ENCODE results near the gene SH3RF3. TPM values are rescaled to one million over a fixed set of nuclear protein-coding genes. Genes with fewer than 3 reads are reported as not detected.

Gene SH3RF3
- total RNA-seq, 1 donor from 2014 or later, result 2.1 TPM

DNA sequence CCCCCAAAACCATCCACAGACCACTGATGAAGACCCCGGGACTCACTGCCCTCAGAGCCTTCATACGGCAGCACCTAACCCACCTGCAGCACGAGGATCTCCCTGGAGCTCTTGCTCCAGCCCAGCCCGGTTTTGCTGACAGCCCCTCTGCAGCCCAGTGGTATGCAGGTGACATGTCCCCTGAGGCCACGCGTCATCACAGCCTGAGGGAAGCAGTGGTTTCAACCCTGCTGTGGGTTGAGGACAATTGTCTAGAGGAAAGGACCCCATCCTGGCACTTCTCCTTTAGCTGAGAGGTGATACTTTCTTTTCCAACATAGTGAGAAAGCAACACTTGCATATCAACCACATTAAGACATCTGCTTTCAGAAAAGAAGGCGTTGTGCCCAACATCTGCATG lies 350.8 kb downstream of the SH3RF3 start:
- Histone ChIP-seq H3K4me1 (ENCODE audit: control insufficient read depth in 3 of 3, insufficient read depth in 3 of 3, low read length in 3 of 3) (peaks cover 54 to 66% (median 59%) of the 10 kb centered on the region in 3 donors), H3K27ac (ENCODE audit: low read depth, low read length) (no peak overlapping the region)

DNA sequence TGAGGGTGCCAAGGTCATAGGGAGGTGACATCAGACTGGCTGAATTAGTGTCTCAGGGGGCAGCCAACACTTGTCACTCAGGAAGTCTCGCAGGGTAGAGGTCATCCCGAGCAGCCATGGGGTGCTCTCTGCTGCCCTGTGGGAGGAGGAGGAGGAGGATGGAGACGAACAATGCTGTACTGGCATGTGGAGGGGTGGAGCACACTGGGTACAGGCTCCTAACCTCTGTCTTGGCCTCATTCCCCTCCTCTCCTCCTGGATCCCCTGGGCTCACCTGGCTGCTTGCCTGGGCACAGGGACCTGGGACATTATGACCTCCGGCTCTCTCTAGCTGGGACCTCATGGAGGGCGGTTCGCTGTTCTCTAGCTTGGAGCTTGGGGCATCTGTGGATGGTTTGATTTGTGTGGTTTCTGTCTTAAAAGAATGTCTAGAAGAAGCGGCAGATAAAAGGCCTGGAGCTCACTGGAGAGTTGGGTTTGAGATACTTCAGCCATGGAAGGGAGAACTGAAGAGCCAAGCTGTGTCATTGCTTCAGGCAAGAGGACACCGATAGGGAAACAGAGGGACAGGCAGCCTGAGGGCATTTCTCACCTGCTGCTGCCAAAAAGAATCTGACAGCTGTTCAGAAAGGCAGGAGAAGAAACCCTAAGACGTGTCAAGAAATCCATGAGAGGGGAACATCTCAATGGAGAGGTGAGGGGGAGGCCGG lies 351.6 kb downstream of the SH3RF3 start:
- Histone ChIP-seq H3K9ac (ENCODE audit: low read depth in 1 of 3, low read length in 3 of 3) (no peak overlapping the region), H3K4me1 (ENCODE audit: control insufficient read depth in 3 of 3, insufficient read depth in 3 of 3, low read length in 3 of 3) (peaks cover 49 to 61% (median 55%) of the 10 kb centered on the region in 3 donors), H3K9me3 (ENCODE audit: control insufficient read depth in 3 of 3, low read length in 3 of 3) (peaks cover 0 to 2% (median 0%) of the 10 kb centered on the region in 3 donors), H3K36me3 (ENCODE audit: control insufficient read depth in 3 of 3, insufficient read depth in 3 of 3, low read length in 3 of 3) (no peaks in the 10 kb centered on the region), H3K27ac (ENCODE audit: low read depth, low read length) (peak overlapping the region; percentile 10), H3K4me3 (ENCODE audit: low read length in 3 of 3) (no peak overlapping the region), H3K27me3 (ENCODE audit: control insufficient read depth in 3 of 3, insufficient read depth in 3 of 3, low read length in 3 of 3) (no peaks in the 10 kb centered on the region)

More for the DNA sequence above, 350.8 kb downstream of the SH3RF3 start:
- Histone ChIP-seq H3K9ac (ENCODE audit: low read depth in 1 of 3, low read length in 3 of 3) (peak overlapping the region in 1 of 3 donors; percentile 1), H3K36me3 (ENCODE audit: control insufficient read depth in 3 of 3, insufficient read depth in 3 of 3, low read length in 3 of 3) (no peaks in the 10 kb centered on the region), H3K9me3 (ENCODE audit: control insufficient read depth in 3 of 3, low read length in 3 of 3) (peaks cover 0 to 2% (median 0%) of the 10 kb centered on the region in 3 donors), H3K4me3 (ENCODE audit: low read length in 3 of 3) (peak overlapping the region in 1 of 3 donors; percentile 7), H3K27me3 (ENCODE audit: control insufficient read depth in 3 of 3, insufficient read depth in 3 of 3, low read length in 3 of 3) (no peaks in the 10 kb centered on the region)

DNA sequence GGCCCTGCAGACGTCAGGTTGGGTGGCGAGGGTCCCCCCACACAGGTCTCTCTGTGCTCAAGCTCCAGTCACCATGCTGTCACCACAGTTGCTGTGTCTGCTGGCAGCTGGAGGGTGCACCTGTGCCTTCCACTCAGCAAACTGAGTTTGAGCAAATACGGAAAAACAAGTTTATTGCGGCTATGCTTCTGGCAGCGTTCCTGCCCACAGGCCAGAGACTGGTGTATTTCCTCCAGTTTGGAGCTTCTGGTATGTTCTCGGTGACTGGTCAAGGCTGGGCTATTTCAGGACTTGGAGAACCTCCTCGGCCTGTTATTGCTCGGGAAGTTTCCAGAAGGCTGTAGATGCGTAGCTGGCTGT lies 352.2 kb downstream of the SH3RF3 start:
- Histone ChIP-seq H3K27me3 (ENCODE audit: control insufficient read depth in 3 of 3, insufficient read depth in 3 of 3, low read length in 3 of 3) (no peaks in the 10 kb centered on the region), H3K4me3 (ENCODE audit: low read length in 3 of 3) (peak overlapping the region in 1 of 3 donors; percentile 13), H3K36me3 (ENCODE audit: control insufficient read depth in 3 of 3, insufficient read depth in 3 of 3, low read length in 3 of 3) (no peaks in the 10 kb centered on the region), H3K4me1 (ENCODE audit: control insufficient read depth in 3 of 3, insufficient read depth in 3 of 3, low read length in 3 of 3) (peaks cover 45 to 55% (median 50%) of the 10 kb centered on the region in 3 donors), H3K27ac (ENCODE audit: low read depth, low read length) (peak overlapping the region; percentile 10), H3K9ac (ENCODE audit: low read depth in 1 of 3, low read length in 3 of 3) (no peak overlapping the region), H3K9me3 (ENCODE audit: control insufficient read depth in 3 of 3, low read length in 3 of 3) (peaks cover 0 to 2% (median 0%) of the 10 kb centered on the region in 3 donors)

DNA sequence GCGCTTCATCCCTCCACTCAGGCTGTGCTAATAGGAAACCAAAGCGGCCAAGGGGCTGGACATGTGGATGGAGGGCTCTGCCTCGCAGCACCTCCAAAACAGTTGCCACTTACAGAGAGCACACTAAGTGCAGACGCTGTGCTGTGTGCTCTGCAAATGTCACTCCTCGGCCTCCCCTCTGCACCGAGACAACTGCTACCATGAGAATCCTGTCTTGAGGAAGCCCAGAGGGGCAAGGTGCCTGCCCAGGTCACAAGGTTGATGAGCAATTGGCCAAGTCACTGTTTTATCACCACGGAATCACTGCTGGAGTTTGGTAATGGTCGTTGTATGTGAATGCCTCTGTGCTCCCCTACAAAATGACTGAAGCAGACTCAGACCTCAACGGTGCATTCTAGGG lies 352.6 kb downstream of the SH3RF3 start:
- Histone ChIP-seq H3K36me3 (ENCODE audit: control insufficient read depth in 3 of 3, insufficient read depth in 3 of 3, low read length in 3 of 3) (no peaks in the 10 kb centered on the region), H3K9me3 (ENCODE audit: control insufficient read depth in 3 of 3, low read length in 3 of 3) (peaks cover 0 to 2% (median 0%) of the 10 kb centered on the region in 3 donors), H3K4me1 (ENCODE audit: control insufficient read depth in 3 of 3, insufficient read depth in 3 of 3, low read length in 3 of 3) (peaks cover 44 to 52% (median 48%) of the 10 kb centered on the region in 3 donors), H3K9ac (ENCODE audit: low read depth in 1 of 3, low read length in 3 of 3) (no peak overlapping the region), H3K27ac (ENCODE audit: low read depth, low read length) (peak overlapping the region; percentile 10), H3K4me3 (ENCODE audit: low read length in 3 of 3) (peak overlapping the region in 1 of 3 donors; percentile 13), H3K27me3 (ENCODE audit: control insufficient read depth in 3 of 3, insufficient read depth in 3 of 3, low read length in 3 of 3) (no peaks in the 10 kb centered on the region)

DNA sequence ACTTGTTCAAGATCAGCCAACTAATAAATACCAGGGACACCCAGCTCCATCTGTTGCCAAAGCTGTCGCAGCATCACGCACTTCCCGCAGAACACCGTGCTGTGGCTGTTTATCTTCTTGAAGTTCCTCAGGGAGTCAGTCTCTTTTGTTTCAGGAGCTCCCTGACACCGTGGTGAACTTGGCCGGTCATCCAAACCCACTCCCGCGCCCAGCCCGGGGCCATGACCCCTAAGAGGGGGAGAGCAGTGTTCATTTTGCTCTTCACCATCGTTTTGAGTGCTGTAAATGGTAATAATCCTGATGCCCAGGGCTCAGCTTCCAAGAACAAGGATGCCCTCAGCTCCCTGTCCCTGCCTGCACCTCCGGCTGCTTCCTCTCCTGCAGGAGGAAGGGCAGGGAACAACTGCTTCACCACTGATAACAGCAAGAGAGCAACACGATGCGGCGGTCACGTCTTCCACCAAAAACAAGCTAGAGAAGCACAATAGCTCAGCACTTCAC lies 353.4 kb downstream of the SH3RF3 start:
- H3K27ac ChIP-seq (ENCODE audit: low read depth, low read length), result no peak overlapping the region
- peaks cover 44 to 52% (median 48%) of the 10 kb centered on the region in 3 donors for H3K4me1 ChIP-seq (ENCODE audit: control insufficient read depth in 3 of 3, insufficient read depth in 3 of 3, low read length in 3 of 3)
- no peaks in the 10 kb centered on the region for H3K36me3 ChIP-seq (ENCODE audit: control insufficient read depth in 3 of 3, insufficient read depth in 3 of 3, low read length in 3 of 3)
- H3K9me3 ChIP-seq (ENCODE audit: control insufficient read depth in 3 of 3, low read length in 3 of 3), result peaks cover 0 to 2% (median 0%) of the 10 kb centered on the region in 3 donors
- H3K4me3 ChIP-seq (ENCODE audit: low read length in 3 of 3), result no peak overlapping the region
- peak overlapping the region in 1 of 3 donors; percentile 9 for H3K9ac ChIP-seq (ENCODE audit: low read depth in 1 of 3, low read length in 3 of 3)
- no peaks in the 10 kb centered on the region for H3K27me3 ChIP-seq (ENCODE audit: control insufficient read depth in 3 of 3, insufficient read depth in 3 of 3, low read length in 3 of 3)

DNA sequence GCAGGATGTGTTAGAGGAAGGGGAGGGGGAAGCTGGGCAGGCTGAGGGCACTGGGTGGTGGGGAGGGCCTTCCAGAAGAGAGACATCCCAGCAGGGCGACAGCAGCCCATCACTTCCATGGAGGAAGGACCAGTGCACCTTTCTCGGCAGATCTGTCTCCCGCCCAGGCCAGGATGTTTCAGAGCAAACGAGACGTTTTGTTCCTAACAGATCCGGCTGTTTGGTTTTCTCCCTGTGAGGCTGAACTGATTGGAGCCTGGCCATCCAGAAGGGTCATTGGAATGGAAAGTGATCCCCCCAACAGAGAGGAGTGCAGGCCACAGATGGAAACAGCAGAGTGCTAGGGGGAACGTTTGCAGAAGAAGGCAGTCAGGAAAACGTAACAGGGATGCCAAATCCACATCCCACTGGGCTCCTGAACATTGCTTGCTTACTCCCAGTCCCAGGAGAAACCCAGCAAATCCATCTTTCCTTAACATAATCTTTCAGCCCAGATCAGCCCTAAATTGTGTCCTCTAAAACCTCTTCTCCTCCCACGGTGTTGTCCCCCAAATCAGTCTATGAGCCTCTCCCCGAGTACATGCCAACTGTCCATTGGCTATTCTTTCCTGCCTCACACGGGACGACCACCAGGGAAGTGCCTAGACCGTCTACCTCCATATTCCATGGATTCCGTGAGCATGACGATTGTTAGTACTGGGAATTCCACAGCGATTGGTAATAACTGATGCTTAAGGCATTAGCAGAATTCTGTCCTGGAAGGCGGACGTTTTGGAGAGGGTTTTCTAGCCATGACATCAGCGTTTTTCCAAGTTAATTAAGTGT lies 357.9 kb downstream of the SH3RF3 start:
- Histone ChIP-seq H3K9ac (ENCODE audit: low read depth in 1 of 3, low read length in 3 of 3) (no peak overlapping the region), H3K4me1 (ENCODE audit: control insufficient read depth in 3 of 3, insufficient read depth in 3 of 3, low read length in 3 of 3) (peaks cover 16 to 19% (median 18%) of the 10 kb centered on the region in 3 donors), H3K27me3 (ENCODE audit: control insufficient read depth in 3 of 3, insufficient read depth in 3 of 3, low read length in 3 of 3) (no peaks in the 10 kb centered on the region), H3K36me3 (ENCODE audit: control insufficient read depth in 3 of 3, insufficient read depth in 3 of 3, low read length in 3 of 3) (peaks cover 0 to 6% (median 3%) of the 10 kb centered on the region in 3 donors), H3K27ac (ENCODE audit: low read depth, low read length) (no peak overlapping the region), H3K9me3 (ENCODE audit: control insufficient read depth in 3 of 3, low read length in 3 of 3) (no peaks in the 10 kb centered on the region), H3K4me3 (ENCODE audit: low read length in 3 of 3) (no peak overlapping the region)

DNA sequence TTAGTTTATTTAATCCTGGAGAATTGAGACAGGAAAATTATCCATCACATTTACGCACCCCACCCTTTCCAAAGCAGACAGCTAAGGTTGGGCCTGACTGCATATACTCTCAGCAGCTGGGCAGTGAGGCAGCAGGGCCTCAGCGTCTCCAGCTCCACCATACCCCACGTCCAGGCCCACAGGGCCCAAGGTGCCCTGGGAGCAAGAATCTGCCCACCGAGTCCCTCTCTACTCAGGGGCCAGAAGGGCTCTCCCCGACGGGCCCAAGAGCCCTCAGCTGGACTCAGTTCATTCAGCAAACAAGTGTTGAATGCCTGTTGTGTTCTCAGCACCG lies 358.5 kb downstream of the SH3RF3 start:
- H3K4me3 ChIP-seq (ENCODE audit: low read length in 3 of 3), result no peak overlapping the region
- no peaks in the 10 kb centered on the region for H3K27me3 ChIP-seq (ENCODE audit: control insufficient read depth in 3 of 3, insufficient read depth in 3 of 3, low read length in 3 of 3)
- H3K9me3 ChIP-seq (ENCODE audit: control insufficient read depth in 3 of 3, low read length in 3 of 3), result no peaks in the 10 kb centered on the region
- peaks cover under 1 to 8% (median 6%) of the 10 kb centered on the region in 3 donors for H3K36me3 ChIP-seq (ENCODE audit: control insufficient read depth in 3 of 3, insufficient read depth in 3 of 3, low read length in 3 of 3)
- peaks cover 13 to 15% (median 14%) of the 10 kb centered on the region in 3 donors for H3K4me1 ChIP-seq (ENCODE audit: control insufficient read depth in 3 of 3, insufficient read depth in 3 of 3, low read length in 3 of 3)
- no peak overlapping the region for H3K27ac ChIP-seq (ENCODE audit: low read depth, low read length)
- H3K9ac ChIP-seq (ENCODE audit: low read depth in 1 of 3, low read length in 3 of 3), result no peak overlapping the region

DNA sequence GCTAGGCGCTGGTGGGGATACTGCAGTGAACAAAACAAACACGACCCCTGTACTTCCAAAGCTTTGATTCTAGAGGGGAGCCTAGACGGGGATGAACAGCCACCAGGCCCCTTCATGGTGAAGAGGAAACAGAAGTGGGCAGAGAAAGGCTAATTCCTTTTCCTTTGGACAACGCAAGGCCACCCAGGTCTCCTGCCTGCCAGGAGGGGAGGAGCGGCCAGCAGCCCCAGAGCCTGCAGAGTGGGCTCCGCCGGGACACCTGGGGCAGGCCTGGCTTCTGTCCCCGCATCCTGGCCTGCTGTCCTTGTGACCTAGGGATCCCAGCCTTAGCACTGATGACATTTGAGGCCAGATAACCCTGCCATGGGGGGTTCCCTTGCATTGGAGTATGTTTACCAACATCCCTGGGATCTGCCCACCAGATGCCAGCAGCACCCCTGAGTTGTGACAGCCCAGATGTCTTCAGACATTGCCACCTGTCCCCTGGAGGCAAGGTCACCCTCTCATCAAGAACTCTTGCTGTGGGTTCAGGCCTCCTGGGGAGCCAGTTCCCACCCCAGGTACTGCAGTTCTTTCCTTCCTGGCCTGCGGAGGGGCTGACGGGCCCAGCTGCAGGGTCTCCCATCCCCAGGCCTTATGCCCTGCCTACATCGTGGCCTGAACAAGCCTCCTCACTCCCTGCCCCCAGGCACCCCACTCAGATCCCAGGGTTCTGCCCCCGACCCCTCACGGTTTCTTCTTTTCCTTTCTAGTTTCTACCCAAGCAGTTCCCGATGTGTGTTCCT lies 359.1 kb downstream of the SH3RF3 start:
- Histone ChIP-seq H3K36me3 (ENCODE audit: control insufficient read depth in 3 of 3, insufficient read depth in 3 of 3, low read length in 3 of 3) (peaks cover 4 to 11% (median 10%) of the 10 kb centered on the region in 3 donors), H3K27ac (ENCODE audit: low read depth, low read length) (no peak overlapping the region), H3K9ac (ENCODE audit: low read depth in 1 of 3, low read length in 3 of 3) (no peak overlapping the region), H3K4me3 (ENCODE audit: low read length in 3 of 3) (no peak overlapping the region), H3K27me3 (ENCODE audit: control insufficient read depth in 3 of 3, insufficient read depth in 3 of 3, low read length in 3 of 3) (no peaks in the 10 kb centered on the region), H3K4me1 (ENCODE audit: control insufficient read depth in 3 of 3, insufficient read depth in 3 of 3, low read length in 3 of 3) (peaks cover 8 to 14% (median 10%) of the 10 kb centered on the region in 3 donors), H3K9me3 (ENCODE audit: control insufficient read depth in 3 of 3, low read length in 3 of 3) (no peaks in the 10 kb centered on the region)

DNA sequence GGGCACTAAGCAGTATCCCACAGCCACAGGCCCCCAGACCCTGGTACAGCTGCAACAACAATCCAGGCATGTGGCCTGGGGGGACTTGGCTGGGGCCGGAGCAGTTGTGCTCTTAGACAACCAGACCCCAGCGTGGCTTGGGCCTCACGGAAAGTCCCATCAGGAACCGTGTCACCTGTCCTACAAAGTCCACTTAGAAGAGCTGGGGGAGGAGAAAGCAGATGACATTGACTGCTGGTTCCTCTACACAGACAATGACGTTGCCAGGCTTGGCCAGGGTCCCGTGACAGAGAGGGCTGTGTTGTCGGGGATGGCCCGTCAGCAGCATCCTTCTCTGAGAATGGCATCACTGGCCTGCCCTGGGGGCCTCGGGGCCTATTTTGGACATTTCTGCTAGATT lies 360.3 kb downstream of the SH3RF3 start:
- no peaks in the 10 kb centered on the region for H3K9me3 ChIP-seq (ENCODE audit: control insufficient read depth in 3 of 3, low read length in 3 of 3)
- peaks cover 4 to 17% (median 10%) of the 10 kb centered on the region in 3 donors for H3K36me3 ChIP-seq (ENCODE audit: control insufficient read depth in 3 of 3, insufficient read depth in 3 of 3, low read length in 3 of 3)
- H3K27ac ChIP-seq (ENCODE audit: low read depth, low read length), result no peak overlapping the region
- H3K27me3 ChIP-seq (ENCODE audit: control insufficient read depth in 3 of 3, insufficient read depth in 3 of 3, low read length in 3 of 3), result no peaks in the 10 kb centered on the region
- H3K4me3 ChIP-seq (ENCODE audit: low read length in 3 of 3), result no peak overlapping the region
- H3K4me1 ChIP-seq (ENCODE audit: control insufficient read depth in 3 of 3, insufficient read depth in 3 of 3, low read length in 3 of 3), result peaks cover 5 to 18% (median 5%) of the 10 kb centered on the region in 3 donors
- H3K9ac ChIP-seq (ENCODE audit: low read depth in 1 of 3, low read length in 3 of 3), result no peak overlapping the region

Data from skeletal muscle tissue (tissue), 4 donors.